HUES48 (cell line): ENCODE results near the gene NEK8.
A peak's percentile ranks its signal among the peaks of the same experiment; 100 is the strongest.
"Not testable (repeated sequence)": the region's sequence is repeated elsewhere in the genome, so short reads cannot be mapped to it uniquely, and the experiment has no call there.

ENCODE experiments used
- H3K27ac ChIP-seq: one replicate; pipeline ENCODE4 v1.7.0; 2013; ENCODE audit warnings: low read depth, low read length, inconsistent platforms
- H3K27me3 ChIP-seq: 2 replicates; pipeline ENCODE4 v1.6.1; 2013; ENCODE audit warnings: mild to moderate bottlenecking, low read length; ENCODE audit not compliant: control insufficient read depth, insufficient read depth
- H3K36me3 ChIP-seq: 2 replicates; pipeline ENCODE4 v1.6.1; 2013; ENCODE audit warnings: low read length; ENCODE audit not compliant: control insufficient read depth, insufficient read depth
- H3K4me1 ChIP-seq: 2 replicates; pipeline ENCODE4 v1.6.1; 2013; ENCODE audit warnings: mild to moderate bottlenecking, low read length; ENCODE audit not compliant: control insufficient read depth, insufficient read depth
- H3K4me3 ChIP-seq: 2 replicates; pipeline ENCODE4 v1.5.1; 2013; ENCODE audit warnings: mild to moderate bottlenecking, low read depth, low read length
- H3K9ac ChIP-seq: 2 replicates; pipeline ENCODE4 v1.6.1; 2013; ENCODE audit warnings: mild to moderate bottlenecking, low read depth, low read length, moderate library complexity
- H3K9me3 ChIP-seq: 2 replicates; pipeline ENCODE4 v1.6.1; 2013; ENCODE audit warnings: low read length; ENCODE audit not compliant: control insufficient read depth, insufficient read depth

NEK8 gene

DNA sequence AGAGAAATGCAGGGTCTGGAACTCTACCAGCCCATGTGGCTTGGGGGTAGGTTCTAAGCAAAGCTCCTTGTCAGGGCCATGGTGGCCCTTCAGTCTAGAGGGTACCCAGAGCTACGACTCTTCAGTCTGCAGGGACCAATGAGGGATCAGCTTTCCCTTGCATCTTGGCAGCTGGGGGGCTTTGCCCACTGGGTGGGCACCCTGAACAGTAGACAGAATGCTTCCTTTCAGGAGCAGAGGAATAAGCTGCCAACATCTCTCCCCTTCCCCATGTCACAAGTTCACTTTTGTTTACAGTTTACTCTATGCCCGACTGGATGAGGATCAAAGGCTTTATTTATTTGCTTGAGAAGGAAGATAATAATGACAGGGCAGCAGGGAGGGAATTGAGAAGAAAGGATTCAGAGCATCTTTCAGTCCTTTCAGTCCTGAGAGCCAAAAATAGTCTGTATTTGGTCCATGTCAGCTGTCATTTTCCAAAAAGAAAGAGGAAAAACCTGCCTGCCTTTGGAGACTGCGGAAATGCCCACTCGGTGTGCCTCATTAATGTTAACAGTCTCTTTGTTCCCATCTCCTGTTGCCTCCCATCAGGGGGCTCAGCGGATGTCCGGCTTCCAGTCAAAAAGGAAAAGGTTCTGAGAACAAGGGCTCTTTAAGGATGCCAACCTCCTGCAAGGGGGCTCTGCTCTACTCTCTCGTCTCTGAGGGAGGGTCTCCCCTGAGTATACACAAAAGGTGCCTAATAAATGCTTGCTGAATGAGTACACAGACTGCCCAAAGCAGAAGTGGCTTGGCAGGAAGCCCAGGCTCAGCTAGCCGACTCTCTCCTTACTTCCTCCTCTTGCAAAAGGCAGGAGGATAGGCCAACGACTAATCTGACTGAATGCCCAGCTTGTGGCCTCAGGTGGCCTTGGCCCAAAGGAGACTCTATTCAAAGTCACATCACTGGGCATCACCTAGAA, 32.3 kb downstream of the NEK8 start:
- Histone ChIP-seq H3K9ac (0 out of 2 replicates have a peak overlapping the region, but pooled peaks have one; percentile 25), H3K4me3 (peak overlapping the region; percentile 26), H3K27me3 (no peaks in the 10 kb centered on the region), H3K4me1 (peaks cover 33% of the 10 kb centered on the region), H3K36me3 (peaks cover 59% of the 10 kb centered on the region), H3K9me3 (no peaks in the 10 kb centered on the region), H3K27ac (peak overlapping the region; percentile 98)

DNA sequence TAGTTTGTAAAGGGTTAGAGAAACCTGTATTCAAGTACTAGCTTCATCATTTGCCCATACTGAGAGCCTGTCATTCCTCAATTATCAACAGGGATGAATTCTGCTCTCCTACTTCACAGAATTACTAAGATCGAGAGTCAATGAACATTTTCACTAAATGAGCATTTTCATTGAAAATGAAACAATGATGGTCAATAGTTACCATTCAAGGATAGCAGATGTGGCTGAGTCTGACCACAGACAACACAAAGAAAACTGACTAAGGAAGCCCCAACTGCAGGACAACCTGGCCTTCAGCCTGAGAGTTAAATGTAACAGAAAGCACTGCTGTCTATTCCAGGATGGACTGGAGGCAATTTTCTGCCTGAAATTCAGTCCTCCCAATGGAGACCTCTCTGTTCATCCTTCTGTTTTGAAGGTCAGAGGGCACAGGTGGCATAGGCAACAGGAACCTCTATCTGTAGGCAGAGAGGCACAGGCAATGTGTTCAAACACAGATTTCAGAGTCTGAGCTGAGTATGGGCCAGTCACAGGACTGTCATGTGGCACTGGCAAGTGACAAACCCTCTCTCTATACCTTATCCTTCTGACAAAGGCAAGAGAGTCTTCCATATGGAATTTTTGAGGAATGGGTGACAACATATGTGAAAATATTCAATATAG, 34.7 kb downstream of the NEK8 start:
- peaks cover 33% of the 10 kb centered on the region for H3K4me1 ChIP-seq
- no peaks in the 10 kb centered on the region for H3K9me3 ChIP-seq
- no peak overlapping the region for H3K27ac ChIP-seq
- peaks cover 50% of the 10 kb centered on the region for H3K36me3 ChIP-seq
- H3K9ac ChIP-seq, result no peak overlapping the region
- H3K4me3 ChIP-seq, result no peak overlapping the region
- H3K27me3 ChIP-seq, result no peaks in the 10 kb centered on the region

DNA sequence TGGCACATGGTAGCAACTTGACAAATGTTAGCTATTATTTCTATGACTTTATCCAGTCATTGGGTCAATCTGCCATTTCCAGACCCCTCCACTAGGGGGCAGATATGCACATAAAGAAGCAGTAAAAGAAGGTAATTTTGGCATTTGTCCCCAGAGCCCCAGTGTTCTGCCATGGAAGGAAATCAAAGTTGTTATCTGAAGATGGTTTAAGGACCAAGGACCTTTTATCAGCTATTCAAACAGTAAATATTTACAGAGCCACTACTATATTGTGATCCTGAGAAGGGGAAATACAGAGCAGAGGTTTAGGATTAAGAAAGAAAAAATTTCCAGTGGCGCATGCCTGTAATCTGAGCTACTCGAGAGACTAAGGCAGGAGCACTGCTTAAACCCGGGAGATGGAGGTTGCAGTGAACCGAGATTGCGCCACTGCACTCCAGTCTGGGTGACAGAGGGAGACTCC, 35.2 kb downstream of the NEK8 start:
- Histone ChIP-seq H3K4me1 (peaks cover 33% of the 10 kb centered on the region), H3K27me3 (no peaks in the 10 kb centered on the region), H3K4me3 (no peak overlapping the region), H3K9ac (no peak overlapping the region), H3K9me3 (no peaks in the 10 kb centered on the region), H3K36me3 (peaks cover 44% of the 10 kb centered on the region), H3K27ac (no peak overlapping the region)

DNA sequence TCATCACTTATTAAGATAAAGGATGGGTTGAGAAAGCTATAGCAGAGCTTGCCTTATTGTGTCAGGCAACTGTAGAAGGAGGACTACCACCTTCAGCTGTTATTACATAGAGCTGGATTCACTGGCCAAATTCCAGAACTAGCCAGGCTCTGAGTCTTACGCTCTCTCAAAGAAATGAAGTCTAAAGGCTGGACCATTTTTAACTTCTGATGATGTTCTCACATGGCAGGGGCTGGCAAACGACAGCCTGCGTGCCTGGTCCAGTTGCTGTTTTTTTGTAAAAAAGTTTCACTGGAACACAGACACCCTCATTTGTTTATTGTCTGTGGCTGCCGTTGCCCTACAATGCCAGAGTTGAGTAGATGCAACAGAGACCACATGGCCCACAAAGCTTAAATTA, 36.5 kb downstream of the NEK8 start:
- H3K27ac ChIP-seq, result no peak overlapping the region
- H3K4me1 ChIP-seq, result peaks cover 28% of the 10 kb centered on the region
- H3K27me3 ChIP-seq, result no peaks in the 10 kb centered on the region
- H3K9me3 ChIP-seq, result no peaks in the 10 kb centered on the region
- no peak overlapping the region for H3K9ac ChIP-seq
- peaks cover 32% of the 10 kb centered on the region for H3K36me3 ChIP-seq
- H3K4me3 ChIP-seq, result no peak overlapping the region

DNA sequence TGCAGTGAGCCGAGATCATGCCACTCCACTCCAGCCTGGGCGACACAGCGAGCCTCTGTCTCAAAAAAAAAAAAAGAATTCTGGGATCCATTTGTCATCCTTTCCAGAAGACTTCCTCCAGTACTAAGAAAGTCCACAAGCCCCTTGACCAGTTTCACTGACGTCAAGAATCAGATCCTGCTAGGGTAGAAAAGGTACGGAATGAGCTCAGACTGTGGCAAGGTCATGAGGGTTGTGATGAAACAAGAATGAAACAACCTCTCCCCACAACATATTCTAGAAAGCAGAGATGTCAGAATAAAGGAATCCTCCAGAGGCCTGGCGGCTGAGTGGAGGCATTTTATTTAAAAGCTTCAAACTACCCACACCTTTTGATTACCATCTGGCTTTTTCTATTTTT, 45.1 kb downstream of the NEK8 start:
- Histone ChIP-seq H3K9me3 (no peaks in the 10 kb centered on the region), H3K27me3 (no peaks in the 10 kb centered on the region), H3K4me1 (no peaks in the 10 kb centered on the region), H3K4me3 (no peak overlapping the region), H3K27ac (no peak overlapping the region), H3K9ac (no peak overlapping the region), H3K36me3 (no peaks in the 10 kb centered on the region)

DNA sequence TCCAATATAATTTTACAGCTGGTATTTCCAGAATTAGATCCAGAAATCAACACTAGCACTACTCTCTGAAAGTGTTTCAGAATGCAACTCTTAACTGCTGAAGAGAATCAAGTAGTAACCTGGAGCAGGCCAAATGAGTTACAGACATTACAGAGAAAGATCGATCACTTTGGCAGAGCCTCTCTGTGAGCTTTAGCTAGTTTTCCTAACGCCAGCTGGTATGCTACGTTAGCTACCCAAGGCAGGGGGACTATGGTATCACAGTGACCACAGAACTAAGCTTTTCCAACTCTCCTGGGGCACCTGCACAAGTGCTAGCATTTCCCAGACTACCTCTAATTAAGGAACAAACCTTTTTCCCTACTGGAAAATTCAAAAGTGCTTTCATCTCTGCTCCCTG, 45.6 kb downstream of the NEK8 start:
- Histone ChIP-seq H3K4me1 (no peaks in the 10 kb centered on the region), H3K4me3 (no peak overlapping the region), H3K27me3 (no peaks in the 10 kb centered on the region), H3K36me3 (no peaks in the 10 kb centered on the region), H3K27ac (no peak overlapping the region), H3K9me3 (no peaks in the 10 kb centered on the region), H3K9ac (no peak overlapping the region)

DNA sequence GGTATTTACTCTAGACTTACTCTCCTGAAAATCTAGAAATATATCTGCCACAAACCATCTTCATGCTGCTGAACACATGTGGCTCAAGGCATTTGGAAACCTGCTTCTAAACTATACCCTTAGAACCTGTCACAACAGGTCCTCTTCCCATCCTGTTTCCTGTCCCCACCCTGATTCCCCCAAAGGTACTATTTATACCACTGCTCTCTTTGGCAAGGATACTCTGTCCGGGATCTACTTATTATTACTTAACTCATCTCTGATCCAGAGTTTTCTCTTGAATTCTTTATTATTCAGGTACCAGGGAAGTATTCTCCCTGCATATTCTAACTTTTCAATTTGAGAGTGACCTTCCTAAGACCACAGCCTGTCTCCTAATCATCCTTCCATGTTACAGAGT, 48.6 kb downstream of the NEK8 start:
- no peak overlapping the region for H3K9ac ChIP-seq
- H3K27me3 ChIP-seq, result no peaks in the 10 kb centered on the region
- H3K27ac ChIP-seq, result no peak overlapping the region
- no peaks in the 10 kb centered on the region for H3K4me1 ChIP-seq
- no peak overlapping the region for H3K4me3 ChIP-seq
- H3K9me3 ChIP-seq, result no peaks in the 10 kb centered on the region
- peaks cover 8% of the 10 kb centered on the region; the same call in 1 of the 2 replicates for H3K36me3 ChIP-seq

DNA sequence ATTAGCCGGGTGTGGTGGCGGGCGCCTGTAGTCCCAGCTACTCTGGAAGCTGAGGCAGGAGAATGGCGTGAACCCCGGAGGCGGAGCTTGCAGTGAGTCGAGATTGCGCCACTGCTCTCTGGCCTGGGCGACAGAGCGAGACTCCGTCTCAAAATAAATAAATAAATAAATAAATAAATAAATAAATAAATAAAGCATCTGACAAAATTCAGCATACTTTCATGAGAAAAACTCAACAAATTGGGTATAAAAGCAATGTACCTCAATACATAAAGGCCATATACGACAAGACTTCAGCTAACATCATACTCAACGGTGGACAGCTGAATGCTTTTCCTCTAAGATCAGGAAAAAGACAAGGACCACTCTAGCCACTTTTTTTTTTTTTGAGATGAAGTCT, 51.0 kb downstream of the NEK8 start:
- not testable (repeated sequence) for H3K4me3 ChIP-seq, H3K9ac ChIP-seq, H3K27me3 ChIP-seq, H3K27ac ChIP-seq, H3K9me3 ChIP-seq, H3K36me3 ChIP-seq, H3K4me1 ChIP-seq

DNA sequence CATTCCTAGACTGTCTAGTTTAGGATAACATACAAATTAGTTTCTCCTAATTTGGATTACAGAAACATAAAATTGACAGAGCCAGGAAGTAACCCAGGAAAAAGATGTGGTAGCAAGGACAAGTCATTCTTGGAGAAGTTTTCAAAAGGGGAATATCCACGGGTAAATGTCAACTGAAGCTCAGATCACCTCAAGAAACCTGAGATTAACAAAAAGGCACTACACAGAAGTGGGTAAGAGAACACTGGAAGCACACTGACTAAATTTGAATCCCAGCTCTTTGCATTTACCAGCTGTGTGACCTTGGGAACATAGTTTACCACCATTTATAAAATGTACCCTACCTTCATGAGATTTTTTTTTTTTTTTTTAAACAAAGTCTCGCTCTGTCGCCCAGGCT, 54.6 kb downstream of the NEK8 start:
- no peaks in the 10 kb centered on the region for H3K27me3 ChIP-seq
- H3K36me3 ChIP-seq, result peaks cover 8% of the 10 kb centered on the region; the same call in 1 of the 2 replicates
- H3K9me3 ChIP-seq, result no peaks in the 10 kb centered on the region
- H3K4me3 ChIP-seq, result no peak overlapping the region
- no peak overlapping the region for H3K27ac ChIP-seq
- H3K9ac ChIP-seq, result no peak overlapping the region
- no peaks in the 10 kb centered on the region for H3K4me1 ChIP-seq

DNA sequence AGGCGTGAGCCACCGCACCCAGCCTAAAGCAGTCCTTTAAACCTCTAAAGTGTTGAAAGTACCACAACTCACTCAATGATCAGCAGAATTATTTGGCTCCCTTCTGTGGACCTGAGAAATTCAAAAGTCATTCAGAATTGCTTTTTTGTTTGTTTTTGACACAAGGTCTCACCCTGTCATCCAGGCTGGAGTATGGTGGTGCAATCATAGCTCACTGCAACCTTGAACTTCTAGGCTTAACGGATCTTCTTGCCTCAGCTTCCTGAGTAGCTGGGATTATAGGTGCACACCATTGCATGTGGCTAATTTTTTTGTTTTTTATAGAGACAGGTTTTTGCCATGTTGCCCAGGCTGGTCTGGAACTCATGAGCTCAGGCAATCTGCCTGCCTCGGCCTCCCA, 59.5 kb downstream of the NEK8 start:
- H3K4me3 ChIP-seq, result no peak overlapping the region
- H3K36me3 ChIP-seq, result peaks cover 17% of the 10 kb centered on the region; the same call in 1 of the 2 replicates
- no peaks in the 10 kb centered on the region for H3K4me1 ChIP-seq
- H3K9me3 ChIP-seq, result no peaks in the 10 kb centered on the region
- H3K27ac ChIP-seq, result no peak overlapping the region
- no peak overlapping the region for H3K9ac ChIP-seq
- no peaks in the 10 kb centered on the region for H3K27me3 ChIP-seq
